WI38 (cell line): ENCODE data around the gene CCSER1.

Experiments used
- H3K4me3 ChIP-seq: 2 replicates; pipeline ENCODE4 v1.5.1; 2011; ENCODE audit warnings: low read depth, mild to moderate bottlenecking, control low read depth, low read length
- TF ChIP-seq, protein P1 (sequence below): IDR thresholded peaks from 2 replicates; pipeline ENCODE4 v1.5.1; 2012; ENCODE audit warnings: low read depth, mild to moderate bottlenecking, control low read depth, low read length

The CCSER1 gene

DNA sequence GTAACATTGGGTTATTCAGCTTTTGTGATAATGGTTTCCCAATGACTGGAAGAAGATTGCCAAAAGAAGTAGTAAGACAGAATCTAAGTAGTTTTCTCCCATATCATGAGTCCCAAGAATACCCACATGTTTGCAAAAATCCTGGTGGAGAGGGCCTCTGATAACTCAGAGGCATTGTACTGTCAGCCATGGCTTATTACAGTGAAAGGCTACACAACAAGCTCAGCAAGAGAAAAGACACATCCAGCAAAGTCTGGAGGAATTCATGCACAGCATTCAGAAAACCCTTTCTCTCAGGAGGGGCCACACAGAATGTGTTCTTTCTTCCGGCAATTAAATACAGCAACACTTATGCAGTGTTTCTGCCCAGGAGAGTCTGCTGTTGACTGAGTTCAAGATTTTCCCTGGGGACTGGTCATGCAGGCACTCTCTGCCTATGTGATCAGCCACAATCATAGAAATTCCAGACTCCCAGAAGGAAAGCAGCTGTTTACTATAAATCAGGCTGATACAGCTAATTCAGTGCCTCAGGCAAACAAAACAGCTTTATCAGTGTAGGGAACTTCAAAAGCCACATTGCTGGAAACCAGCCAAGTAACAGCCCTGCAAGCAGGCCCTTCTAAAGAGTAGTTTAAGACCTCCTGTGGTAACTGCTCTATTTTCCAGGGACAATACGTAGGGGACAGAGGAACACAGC lies 937.1 kb downstream of the CCSER1 start:
- no peak overlapping the region for H3K4me3 ChIP-seq
- TF ChIP-seq, protein P1, sequence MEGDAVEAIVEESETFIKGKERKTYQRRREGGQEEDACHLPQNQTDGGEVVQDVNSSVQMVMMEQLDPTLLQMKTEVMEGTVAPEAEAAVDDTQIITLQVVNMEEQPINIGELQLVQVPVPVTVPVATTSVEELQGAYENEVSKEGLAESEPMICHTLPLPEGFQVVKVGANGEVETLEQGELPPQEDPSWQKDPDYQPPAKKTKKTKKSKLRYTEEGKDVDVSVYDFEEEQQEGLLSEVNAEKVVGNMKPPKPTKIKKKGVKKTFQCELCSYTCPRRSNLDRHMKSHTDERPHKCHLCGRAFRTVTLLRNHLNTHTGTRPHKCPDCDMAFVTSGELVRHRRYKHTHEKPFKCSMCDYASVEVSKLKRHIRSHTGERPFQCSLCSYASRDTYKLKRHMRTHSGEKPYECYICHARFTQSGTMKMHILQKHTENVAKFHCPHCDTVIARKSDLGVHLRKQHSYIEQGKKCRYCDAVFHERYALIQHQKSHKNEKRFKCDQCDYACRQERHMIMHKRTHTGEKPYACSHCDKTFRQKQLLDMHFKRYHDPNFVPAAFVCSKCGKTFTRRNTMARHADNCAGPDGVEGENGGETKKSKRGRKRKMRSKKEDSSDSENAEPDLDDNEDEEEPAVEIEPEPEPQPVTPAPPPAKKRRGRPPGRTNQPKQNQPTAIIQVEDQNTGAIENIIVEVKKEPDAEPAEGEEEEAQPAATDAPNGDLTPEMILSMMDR: no peak

DNA sequence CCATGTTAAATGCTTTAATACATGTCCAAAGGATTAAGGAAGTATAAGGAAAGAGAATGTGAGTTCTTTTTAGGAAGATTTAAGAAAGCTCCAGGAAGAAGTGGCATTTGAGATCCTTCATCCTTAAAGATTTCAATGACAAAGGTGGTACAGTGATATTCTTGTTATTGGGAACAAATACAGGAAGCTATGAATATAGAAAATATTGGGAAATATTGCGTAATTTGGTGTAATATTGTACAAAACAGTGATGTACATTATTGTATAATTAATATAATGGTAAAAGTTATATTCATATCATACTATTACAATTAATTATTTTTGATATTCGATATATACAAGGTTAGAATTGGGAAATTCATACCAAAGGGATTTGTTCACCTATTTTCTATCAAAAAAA lies 937.9 kb downstream of the CCSER1 start:
- TF ChIP-seq, protein P1: no peak

DNA sequence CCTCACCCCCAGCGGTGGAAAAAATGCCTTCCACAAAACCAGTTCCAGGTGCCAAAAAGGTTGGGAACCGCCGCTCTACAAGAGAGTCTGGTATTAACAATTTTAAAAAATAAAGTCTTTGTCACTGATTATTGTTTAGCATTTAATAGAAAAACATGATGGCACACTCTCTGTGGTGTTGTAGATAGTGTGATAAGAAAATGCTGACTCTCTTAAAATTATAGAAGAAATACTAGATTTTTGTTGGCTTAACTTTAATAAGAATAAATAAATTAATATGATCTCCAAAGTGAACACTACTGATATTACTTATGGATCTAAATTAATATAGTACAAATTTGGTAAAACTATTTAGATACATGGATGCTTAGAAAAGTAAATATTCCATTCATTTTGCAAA lies 943.5 kb downstream of the CCSER1 start:
- TF ChIP-seq, protein P1: no peak
- no peak overlapping the region for H3K4me3 ChIP-seq

More for the DNA sequence above, 937.9 kb downstream of the CCSER1 start:
- H3K4me3 ChIP-seq: no peak overlapping the region

DNA sequence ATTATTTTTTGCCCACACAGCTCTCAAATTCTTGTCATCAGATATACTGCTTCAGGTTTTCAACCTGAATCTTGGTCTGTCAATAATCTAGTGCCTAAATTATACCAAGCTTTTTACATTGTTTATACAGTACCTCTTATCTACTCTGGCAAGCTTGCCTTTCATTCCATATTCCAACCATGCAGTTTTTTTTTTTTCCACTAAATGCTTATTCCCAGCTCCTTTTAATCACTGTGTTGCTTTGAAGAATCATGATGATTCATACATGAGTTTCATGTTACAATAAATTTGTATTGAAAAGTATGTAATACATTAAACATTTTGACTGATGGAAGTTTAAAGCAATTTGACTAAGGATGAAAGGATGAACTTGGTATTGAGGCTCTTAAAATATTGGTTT lies 949.0 kb downstream of the CCSER1 start:
- no peak overlapping the region for H3K4me3 ChIP-seq
- TF ChIP-seq, protein P1: no peak

DNA sequence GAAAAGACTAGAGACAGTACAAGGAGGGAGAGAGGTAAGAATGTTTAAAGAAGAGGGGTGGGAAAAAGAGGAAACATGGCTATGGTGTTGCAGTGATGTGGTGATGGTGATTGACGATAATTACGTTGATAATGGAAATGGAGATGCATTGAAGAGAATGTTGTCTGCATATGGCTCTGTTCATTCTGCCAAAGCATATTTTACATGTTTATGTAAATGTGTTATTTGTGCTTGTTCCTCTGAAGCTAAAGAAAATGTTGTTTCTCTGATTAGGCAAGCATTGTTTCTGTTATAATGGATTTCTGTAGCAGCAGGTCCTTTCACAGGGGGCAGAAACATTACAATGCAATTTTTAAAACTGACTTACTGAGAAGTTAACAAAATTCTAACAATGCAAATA lies 958.8 kb downstream of the CCSER1 start:
- H3K4me3 ChIP-seq: no peak overlapping the region
- TF ChIP-seq, protein P1: no peak

DNA sequence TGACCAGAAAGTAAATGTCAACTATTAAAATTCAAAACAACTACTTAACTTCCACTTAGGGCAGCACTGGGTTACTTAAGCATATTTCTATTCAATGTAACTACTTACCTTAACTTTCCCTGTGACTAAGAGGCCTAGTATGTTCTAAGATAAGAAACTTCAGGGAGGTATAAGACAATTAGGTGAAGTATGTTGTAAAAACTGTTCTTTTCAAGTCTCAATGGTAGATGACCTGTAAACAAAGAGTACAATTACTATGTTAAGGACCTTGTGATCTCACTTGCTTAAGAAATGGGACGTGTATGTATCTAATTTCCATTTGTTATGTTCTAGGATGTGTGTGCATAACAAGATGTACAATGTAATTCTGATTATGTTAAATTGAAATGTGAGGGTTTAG lies 960.5 kb downstream of the CCSER1 start:
- TF ChIP-seq, protein P1: no peak
- no peak overlapping the region for H3K4me3 ChIP-seq

DNA sequence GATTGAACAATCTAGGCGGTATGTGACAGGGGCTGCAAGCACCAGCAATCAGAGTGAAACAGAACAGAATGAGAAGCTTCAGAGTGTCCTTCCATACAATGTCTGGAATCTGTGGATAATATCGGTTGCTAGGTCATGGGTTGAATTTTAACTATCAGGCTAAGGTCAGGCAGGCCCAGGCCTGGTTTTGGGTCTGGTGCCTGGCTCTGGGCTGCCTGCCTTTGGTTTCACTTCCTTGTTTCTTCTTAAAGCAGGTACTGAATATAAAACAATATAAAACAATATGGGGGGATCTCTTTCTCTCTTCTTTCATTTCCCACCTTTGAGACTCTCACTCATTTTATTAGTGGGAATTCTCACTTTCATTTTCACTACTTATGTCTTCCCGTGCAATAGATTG lies 962.0 kb downstream of the CCSER1 start:
- TF ChIP-seq, protein P1: no peak
- no peak overlapping the region for H3K4me3 ChIP-seq
